HG02840 (cell line): ENCODE results near the gene DRAM1.
"Not testable (repeated sequence)": the region's sequence is repeated elsewhere in the genome, so short reads cannot be mapped to it uniquely, and the experiment has no call there.

ENCODE experiments used
- ATAC-seq: cut with Tn5 transposase; IDR thresholded peaks from one replicate; pipeline ENCODE4 v1.9.1; 2021; ENCODE audit warnings: mild to moderate bottlenecking, moderate library complexity, moderate number of reproducible peaks; ENCODE audit not compliant: unreplicated experiment, low FRiP score

DRAM1 gene

DNA sequence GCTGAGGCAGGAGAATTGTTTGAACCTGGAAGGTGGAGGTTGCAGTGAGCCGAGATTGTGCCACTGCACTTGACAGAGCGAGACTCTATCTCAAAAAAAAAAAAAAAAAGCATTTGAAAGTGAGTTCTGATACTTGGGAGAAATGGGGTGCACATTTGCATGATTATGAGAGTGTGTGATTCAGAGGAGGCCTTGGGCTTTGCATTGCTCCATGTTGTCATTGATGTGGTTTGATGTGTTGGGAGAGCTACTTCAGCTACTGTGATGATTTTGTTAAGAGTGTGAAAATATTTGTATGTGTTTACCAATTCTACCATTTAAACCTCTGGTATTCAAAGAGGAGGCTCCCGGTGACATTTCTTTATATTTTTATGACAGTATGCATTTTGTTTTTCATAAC lies 24.4 kb downstream of the DRAM1 start:
- ATAC-seq: no peak

DNA sequence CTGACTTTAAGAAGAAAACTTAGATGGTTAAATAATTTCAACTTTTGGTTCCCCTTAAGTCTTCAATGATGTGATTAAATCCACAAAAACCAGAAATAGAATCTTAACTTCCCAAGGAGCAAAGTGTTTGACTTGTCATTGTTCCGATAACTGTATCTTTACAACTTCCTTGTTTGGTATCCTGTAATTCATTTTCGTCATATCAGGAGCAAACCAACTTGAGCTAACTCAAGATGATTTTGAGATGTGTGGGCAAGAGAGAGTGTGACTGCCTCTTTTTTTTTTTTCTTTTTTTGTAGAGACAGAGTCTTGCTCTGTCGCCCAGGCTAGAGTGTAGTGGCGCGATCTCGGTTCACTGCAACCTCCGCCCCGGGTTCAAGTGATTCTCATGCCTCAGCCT lies 25.3 kb downstream of the DRAM1 start:
- ATAC-seq: no peak

DNA sequence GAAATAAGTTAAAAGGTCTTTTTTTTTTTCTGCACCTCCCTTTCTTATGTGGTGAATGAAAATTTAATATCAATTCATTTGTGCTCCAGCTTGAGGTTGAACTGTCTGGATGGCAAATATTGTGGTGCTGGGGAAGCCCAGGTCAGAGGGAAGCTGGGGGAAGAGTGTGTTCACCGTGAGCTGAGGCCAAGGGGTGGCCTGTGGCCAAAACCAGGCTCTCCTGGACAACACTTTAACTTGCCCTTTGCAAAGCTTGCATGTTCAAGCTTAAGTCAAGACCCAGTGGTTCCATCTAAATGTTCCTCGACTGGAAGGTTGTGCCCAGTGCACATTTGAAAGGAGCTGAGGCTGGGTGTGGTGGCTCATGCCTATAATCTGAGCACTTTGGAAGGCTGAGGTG lies 28.8 kb downstream of the DRAM1 start:
- no peak for ATAC-seq

DNA sequence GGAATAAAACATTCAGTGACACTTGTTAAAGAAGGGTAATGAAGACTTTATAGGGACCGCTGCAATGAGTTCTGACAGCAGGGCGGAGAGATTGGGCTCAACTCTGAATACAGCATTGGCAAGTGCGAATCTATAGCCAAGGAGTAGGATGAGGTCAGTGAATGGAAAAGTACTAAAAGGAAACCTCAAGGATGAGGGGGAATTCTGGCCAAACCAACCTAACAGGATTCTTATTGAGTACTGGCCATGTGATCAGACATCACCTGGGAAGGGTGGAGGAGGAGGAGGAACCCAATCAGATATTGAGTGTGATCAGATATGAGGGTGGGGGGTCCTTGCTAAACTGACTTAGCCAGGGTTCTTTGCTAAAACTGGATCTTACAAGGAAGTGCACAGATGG lies 31.0 kb downstream of the DRAM1 start:
- ATAC-seq: no peak

DNA sequence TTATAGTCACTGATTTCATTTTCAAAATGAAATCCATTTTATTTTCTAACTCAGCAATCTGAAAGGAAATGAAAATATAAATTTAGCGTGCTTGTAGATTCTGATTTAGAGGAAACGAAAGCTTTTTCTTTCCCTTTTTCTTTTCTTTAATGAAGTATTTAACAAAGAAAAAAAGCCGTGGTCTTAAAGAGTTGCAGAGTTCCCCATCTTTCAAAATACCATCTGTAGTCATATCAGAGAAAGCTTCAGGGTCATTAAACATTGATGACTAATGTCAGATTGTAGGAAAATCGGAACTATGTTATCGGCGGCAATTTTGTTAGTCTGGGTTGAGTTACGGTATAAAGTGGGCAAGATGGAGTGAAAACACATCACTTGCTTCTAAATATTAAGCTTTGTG lies 32.3 kb downstream of the DRAM1 start:
- ATAC-seq: no peak

DNA sequence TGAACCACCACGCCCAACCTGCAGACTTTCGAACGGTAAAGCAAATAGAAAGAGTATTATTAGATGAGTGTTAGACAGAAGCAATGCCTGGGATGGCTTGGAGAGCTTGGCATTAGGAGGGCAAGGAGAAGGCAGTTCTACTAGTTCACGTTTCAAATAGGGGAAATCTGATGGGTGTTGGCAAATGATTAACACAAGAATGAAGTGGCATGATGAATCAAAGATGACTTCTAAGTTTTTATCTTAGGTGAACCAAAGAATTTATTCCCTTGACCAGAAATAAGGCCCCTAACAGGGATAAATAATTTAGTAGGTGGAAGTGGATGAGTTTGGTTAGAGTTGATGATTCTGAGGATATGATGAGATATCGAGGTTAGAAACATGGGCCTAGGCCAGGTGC lies 38.5 kb downstream of the DRAM1 start:
- no peak for ATAC-seq

DNA sequence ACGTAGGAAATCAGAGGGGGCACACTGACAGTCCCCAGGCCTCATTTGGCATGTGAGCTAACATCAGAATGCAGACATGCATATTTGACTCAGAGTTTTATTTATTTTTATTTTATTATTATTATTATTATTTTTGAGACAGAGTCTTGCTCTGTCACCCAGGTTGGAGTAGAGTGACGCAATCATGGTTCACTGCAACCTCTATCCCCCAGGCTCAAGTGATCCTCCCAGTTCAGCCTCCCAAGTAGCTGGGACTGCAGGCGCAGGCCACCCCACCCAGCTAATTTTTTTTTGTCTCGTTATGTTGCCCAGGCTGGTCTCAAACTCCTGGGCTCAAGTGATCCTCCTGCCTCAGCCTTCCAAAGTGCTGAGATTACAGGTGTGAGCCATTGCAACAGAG lies 41.4 kb downstream of the DRAM1 start:
- ATAC-seq: not testable (repeated sequence)

DNA sequence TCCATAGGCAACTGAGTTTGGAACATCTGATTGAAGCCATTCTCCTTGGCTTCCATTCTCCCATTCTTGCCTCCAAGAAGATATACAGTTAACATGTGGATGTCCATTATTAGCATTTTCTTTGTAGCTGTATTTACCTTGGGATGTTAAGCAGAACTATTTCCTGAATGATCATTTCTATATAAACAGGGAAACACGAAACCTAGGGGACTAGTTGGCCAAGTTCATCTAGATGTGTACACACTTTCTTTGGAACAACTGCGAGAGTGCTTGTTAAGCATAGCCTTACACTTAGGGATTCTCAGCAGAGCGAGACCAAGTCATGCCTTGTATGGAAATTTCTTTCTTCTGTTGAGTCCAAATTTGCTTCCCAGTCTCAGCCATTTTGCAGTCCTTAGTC lies 42.1 kb downstream of the DRAM1 start:
- no peak for ATAC-seq

DNA sequence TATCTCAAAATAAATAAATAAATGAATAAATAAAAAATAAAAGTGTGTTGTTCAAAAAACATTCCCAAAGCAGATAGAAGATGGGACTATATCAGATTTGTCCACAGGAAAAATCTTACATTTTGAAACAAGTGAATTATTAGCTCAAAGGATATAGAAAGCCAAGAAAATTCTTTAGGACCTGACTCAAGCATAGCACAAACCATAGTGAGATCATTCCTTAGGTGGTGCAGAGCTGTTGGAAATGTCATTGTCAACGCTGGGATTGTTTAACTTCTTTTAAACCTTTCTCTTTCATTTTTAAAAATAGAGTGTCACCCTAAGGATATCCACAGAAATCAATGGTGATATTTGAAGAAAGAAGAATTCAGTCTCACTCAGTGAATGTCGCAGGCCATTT lies 43.5 kb downstream of the DRAM1 start:
- no peak for ATAC-seq

DNA sequence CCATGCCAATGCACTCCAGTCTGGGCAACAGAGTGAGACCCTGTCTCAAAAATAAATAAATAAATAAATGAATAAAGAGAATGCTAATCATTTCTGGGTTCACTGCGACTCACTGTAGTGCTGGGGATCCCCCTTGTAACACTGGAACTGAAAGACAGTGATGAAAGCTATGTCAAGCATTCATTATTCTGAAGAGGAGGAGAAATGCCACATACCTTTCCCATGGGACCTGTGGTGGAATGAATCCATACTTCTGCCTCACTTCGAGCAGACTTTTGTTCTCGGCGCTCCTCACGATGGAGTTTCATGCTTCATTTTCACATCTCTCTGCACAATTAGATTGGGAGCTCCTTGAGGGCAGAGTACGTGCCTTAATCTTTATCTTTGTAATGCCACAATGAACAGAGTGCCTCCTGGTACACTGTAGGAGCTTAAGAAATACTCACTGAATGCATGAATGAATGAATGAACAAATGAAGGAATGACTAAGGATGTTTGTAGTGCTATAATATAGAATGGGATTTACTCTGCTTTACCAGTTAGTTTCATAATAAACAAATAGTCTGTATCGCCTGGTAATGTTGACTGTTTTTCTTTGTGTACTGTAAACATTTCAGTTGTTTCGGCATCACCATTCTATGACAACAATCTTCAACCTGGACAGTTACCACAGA lies 45.8 kb downstream of the DRAM1 start:
- ATAC-seq: no peak

DNA sequence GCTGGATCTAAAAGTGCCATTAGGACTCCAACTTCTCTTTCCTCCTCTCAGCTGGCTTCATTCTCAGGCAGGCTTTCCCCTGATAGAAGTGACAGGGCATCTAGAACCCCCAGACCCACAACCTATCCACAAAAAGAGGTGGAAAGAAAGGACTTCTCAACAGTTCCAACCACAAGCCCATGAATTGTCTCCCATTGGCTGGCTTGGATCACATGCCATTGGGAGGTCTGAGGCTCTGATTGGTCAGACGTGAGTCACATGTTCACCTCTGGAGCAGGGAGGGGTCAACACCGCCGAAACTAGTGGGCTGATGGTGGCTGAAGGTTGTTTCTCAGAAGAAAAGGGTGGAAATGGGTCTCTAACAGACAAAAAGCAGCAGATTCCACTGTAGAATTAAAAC lies 47.2 kb downstream of the DRAM1 start:
- ATAC-seq: no peak

DNA sequence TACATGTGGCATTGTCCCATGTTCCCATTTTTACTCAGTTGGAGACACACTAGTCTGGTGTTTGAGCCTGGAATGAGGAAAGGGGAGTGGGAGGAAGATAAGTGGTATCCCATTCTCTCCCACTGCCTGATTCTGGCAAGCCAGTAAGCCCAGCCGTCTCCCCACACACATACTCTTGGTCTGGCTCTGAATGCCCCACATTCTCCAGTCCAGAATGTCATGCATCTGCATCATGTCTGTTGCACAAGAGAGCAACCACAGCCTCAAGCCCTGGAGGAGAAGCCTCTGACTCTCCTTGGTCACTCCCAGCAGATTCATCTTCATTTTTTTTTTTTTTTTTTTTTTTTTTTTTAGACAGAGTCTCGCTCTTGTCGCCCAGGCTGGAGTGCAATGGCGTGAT lies 48.0 kb downstream of the DRAM1 start:
- no peak for ATAC-seq

DNA sequence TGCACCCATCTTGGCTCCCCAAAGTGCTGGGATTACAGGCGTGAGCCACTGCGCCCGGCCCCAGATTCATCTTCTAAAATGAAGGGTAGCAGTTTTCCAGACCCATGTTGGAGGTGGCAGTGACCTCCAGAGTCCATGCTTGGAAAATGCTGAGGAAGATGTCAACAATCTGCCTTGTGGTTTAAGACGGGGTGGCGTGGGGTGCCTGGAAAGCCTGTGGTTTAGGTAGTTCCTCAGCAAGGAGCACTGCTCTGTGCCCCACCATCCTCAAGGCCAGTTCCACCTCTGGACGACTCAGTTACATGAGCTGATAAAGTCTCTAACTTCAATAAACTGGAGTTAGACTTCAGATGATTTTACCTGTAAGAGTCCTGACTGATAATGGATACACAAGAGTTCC lies 48.6 kb downstream of the DRAM1 start:
- no peak for ATAC-seq

DNA sequence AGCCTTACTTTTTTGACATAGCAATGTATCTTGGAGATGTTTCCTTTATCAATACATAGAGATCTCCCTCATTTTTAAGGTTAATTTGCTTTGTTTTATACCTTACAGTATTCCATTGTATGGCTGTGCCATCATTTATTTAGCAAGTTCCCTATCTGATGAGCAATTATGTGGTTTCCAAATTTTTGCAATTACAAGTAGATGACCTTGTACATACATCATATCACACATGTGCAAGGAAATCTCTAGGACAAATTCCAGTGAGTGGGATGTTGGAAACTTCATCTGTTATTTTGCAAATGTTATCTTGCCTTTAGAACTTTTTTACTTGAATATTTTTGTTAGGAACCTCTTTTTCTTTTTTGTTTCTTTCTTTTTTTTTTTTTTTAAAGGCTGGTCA lies 49.7 kb downstream of the DRAM1 start:
- no peak for ATAC-seq

DNA sequence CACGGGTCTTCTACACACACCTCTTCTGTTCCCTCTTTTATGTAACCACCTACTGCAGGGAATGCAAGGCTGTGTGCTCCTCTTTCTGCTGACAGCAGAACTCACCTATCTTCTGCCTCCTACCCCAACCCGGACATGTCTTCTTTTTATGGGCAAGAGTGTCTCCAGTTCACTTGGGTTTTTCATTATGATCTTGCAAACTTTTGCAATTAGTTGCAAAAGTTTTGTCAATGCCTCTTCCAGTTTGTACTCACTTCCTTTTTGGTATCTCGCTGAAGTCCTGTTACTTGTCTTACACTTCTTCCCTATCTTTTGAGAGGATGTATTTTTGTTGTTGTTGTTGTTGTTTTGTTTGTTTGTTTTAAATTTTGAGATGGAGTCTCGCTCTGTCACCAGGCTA lies 50.6 kb downstream of the DRAM1 start:
- ATAC-seq: no peak

DNA sequence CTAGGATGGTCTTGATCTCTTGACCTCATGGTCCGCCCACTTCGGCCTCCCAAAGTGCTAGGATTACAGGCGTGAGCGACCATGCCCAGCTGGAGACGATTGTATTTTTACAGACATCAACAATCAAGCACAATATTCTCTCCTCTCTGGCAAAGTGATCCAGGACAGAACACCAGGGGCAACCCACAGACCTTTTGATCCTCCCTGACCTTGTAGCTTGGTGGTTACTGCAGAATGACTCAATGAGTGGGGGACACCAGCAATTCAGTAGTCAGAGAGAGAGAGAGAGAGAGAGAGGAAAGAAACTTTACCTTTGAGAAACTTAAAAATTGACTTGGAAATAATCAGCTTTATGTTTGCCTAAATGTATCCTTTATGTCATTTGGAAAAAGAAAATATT lies 51.2 kb downstream of the DRAM1 start:
- ATAC-seq: no peak

DNA sequence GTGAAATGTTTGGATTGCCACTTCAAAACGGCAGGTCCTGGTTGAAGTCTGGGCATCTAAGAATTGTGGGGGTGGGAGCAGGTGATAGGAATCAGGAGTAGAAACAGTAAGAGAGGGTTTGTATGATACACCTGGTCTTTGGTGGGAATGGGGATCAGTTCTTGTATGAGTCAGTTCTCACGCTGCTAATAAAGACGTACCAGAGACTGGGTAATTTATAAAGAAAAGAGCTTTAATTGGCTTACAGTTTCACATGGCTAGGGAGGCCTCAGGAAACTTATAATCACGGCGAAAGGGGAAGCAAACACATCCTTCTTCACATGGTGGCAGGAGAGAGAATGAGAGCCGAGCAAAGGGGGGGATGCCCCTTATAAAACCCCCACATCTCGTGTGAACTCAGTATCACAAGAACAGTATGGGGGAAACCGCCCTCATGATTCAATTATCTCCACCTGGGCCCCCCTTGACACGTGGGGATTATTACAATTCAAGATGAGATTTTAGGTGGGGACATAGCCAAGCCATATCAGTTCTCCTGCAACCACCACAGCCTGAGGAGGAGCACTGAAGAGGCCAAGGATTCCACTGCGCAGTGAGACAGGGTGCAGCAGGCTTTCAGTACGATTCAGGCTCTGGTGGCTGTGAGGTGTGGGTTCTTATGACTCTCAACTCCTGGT lies 52.1 kb downstream of the DRAM1 start:
- ATAC-seq: no peak

DNA sequence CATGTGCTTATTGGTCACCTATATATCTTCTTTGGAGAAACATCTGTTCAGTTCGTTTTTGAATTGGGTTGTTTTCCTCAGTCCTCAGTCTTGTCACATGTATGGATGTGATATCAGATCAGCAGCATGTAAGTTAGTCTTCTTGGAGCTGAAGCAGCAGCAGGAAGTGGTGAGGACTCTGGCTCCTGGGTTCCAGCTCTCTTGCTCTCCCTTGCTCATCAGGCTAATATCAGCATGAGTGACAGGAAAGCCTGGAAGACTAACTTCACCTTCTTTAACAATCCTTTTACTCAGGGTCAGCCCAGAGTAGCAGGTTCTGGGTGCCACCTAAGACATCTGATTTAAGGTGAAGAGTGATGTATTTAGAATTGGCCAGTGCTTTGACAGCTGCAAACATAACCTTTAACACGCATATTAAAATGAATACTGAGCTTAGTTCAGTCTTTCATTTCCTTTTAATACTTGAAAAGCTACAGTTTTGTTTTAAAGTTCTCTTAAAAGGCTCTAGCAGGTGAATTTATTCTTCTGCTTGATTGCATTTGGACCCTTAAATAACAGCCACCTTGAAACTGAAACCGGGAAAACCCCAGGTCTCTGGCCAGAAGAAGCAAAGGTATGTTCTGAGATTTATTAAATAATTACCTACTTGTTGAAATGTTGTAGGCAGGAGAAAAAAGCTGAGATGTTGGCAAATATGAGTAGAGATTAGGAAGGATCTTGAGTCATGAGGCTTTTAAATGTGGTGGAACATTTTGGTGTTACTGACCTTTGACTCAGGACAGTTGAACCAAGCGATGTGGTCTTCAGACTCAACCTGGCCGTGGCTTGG lies 54.3 kb downstream of the DRAM1 start:
- peak; percentile 46 for ATAC-seq

DNA sequence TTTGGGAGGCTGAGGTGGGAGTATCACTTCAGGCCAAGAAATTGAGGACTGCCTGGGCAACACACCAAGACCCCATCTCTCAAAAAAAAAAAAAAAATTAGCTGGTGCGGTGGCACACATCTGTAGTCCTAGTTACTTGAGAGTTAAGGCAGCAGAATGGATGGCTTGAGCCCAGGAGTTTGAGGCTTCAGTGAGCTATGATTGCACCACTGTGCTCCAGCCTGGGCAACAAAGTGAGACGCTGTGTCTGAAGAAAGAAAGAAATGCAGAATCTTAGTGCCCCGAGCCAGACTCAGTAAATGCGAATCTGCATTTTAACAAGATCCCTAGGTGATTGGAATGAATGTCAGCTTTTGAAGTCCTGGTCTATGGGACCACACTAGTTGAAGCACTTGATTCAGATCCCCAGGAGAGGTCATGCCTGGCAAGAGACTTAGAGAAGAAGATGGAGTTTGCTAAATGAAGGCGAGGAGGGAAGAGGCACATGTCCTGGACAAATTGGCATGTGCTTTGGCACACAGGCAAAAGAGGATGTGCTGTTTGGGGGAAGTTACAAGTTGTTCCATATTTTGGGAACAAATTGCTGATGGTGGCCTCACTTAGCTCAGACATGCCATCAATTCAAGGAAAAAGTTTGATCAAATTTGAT lies 56.6 kb downstream of the DRAM1 start:
- ATAC-seq: no peak

DNA sequence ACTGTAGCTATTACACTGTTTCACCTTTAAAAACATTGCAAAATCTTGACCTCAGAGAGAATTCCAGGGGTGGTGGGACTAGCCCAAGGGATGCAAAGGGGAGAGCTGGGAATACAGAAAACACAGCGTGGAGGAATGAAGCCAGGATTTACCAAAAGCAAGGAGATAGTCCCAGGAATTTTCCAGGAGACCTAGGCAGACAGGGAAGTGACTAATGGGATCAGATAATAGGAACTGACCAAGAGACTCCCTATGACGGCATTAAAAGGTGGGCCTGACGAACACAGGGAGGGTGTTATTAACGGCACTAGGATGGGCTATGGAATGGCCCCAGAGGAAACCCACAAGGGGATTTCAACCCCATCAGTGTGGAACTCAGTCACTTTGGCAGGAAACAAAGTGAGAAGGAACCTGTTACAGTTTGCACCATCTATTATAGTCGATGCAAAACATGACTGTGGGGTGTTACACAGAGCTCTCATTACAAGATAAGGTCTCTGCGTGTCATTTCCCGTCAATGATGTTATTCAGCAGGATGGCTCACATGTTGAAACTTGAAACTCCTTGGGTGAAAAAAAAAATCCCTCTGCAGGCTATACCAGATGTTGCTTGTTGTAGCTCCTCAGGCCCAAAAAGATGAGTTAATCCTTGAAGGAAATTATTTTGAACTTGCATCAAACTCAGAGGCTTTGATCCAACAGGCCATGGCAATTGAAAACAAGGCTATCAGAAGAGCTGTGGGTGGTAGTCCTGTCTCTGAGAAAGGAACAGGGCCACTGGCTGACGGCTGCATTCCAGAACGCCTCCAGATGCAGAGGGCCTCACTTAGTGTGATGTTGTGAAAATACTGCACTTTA lies 58.7 kb downstream of the DRAM1 start:
- peak; percentile 76 for ATAC-seq
